K562 (cell line): Measurements from ENCODE around the gene PLCD4. TPM values are rescaled to one million over a fixed set of nuclear protein-coding genes. Genes with fewer than 3 reads are reported as not detected.

Source experiments
- ATF3 ChIP-seq, 2 experiments: fragments of 450-650 bp in 1 of 2; sonication (generic) in 1 of 2; formaldehyde crosslinking in 1 of 2; IDR thresholded peaks in 1 of 2; conservative IDR thresholded peaks in 1 of 2; 2 replicates each; pipeline versions ENCODE4 v1.6.1 to v1.8.1; 2016 to 2023; ENCODE audit warnings: mild to moderate bottlenecking in 2 of 2, moderate library complexity in 2 of 2, inconsistent platforms in 1 of 2, missing genetic modification reagents in 1 of 2
- FOXK2 ChIP-seq, 2 experiments: fragments of 450-650 bp; IDR thresholded peaks in 1 of 2; conservative IDR thresholded peaks in 1 of 2; 2 replicates each; pipeline ENCODE4 v1.6.1; 2016; ENCODE audit warnings: low read depth in 2 of 2, mild to moderate bottlenecking in 1 of 2
- HDAC1 ChIP-seq, 2 experiments: fragments of 450-650 bp; IDR thresholded peaks; 2 replicates each; pipeline ENCODE4 v1.6.1; 2016 to 2017; ENCODE audit warnings: inconsistent platforms in 1 of 2, mild to moderate bottlenecking in 1 of 2, moderate library complexity in 1 of 2
- HNRNPUL1 ChIP-seq: fragments of 200-400 bp; formaldehyde crosslinking; IDR thresholded peaks from 2 replicates; pipeline ENCODE4 v1.6.1; 2017; ENCODE audit warnings: low read length
- KLF10 ChIP-seq: fragments of 250-450 bp; sonication (Bioruptor Pico); IDR thresholded peaks from 2 replicates; pipeline ENCODE4 v1.6.1; 2021; ENCODE audit warnings: matching md5 sums
- MBD2 ChIP-seq: sonication (generic); IDR thresholded peaks from 2 replicates; pipeline ENCODE4 v1.6.1; 2016; ENCODE audit warnings: low read depth, borderline replicate concordance
- MLLT1 ChIP-seq, 2 experiments: fragments of 450-650 bp; IDR thresholded peaks; 2 replicates each; pipeline ENCODE4 v1.6.1; 2016
- MLX ChIP-seq, 2 experiments: fragments of 450-650 bp in 1 of 2; sonication (generic) in 1 of 2; formaldehyde crosslinking; conservative IDR thresholded peaks; 2 replicates each; pipeline versions ENCODE4 v1.4.0 to v1.8.1; 2020 to 2022; ENCODE audit warnings: mild to moderate bottlenecking in 1 of 2, missing genetic modification reagents in 1 of 2
- TCF3 ChIP-seq: sonication (generic); formaldehyde crosslinking; IDR thresholded peaks from 2 replicates; pipeline ENCODE4 v1.4.0; 2020; ENCODE audit warnings: mild to moderate bottlenecking, missing genetic modification reagents
- ZBTB40 ChIP-seq, 2 experiments: fragments of 450-650 bp in 1 of 2; sonication (generic) in 1 of 2; formaldehyde crosslinking in 1 of 2; IDR thresholded peaks; 2 replicates each; pipeline versions ENCODE4 v1.7.1 to v1.9.0; 2016 to 2022; ENCODE audit warnings: inconsistent platforms in 1 of 2, mild to moderate bottlenecking in 1 of 2, missing genetic modification reagents in 1 of 2
- ZNF586 ChIP-seq: fragments of 450-650 bp; formaldehyde crosslinking; conservative IDR thresholded peaks from 2 replicates; pipeline ENCODE4 v1.4.0; 2020; ENCODE audit warnings: mild to moderate bottlenecking, moderate library complexity
- ZNF699 ChIP-seq: fragments of 250-450 bp; sonication (Bioruptor Pico); IDR thresholded peaks from 2 replicates; pipeline ENCODE4 v1.8.0; 2021; ENCODE audit warnings: mild to moderate bottlenecking, moderate library complexity; ENCODE audit not compliant: insufficient replicate concordance
- polyA plus RNA-seq, 8 experiments: library from polyadenylated mRNA; depleted of rRNA in 4 of 8; stranded (reverse) in 5 of 8; unstranded in 3 of 8; fragments of >200 nt; fragmentation: Nextera tagmentation in 2 of 8; fragmentation: Illumina TruSeq in 1 of 8; extraction: Ambion mirVana in 2 of 8; extraction: Trizol in 1 of 8; gene quantifications; 2 replicates each; pipeline versions ENCODE4 v1.2.1 to v1.2.3, GENCODE V29; 2011 to 2014; ENCODE audit warnings: inconsistent platforms in 1 of 8, missing spikeins in 1 of 8
- total RNA-seq, 7 experiments: library from RNA; depleted of rRNA in 6 of 7; stranded (reverse); fragments of >200 nt in 6 of 7; fragmentation: Illumina TruSeq in 2 of 7; extraction: Trizol in 2 of 7; gene quantifications; 2 replicates each; pipeline versions ENCODE4 v1.2.1 to v1.2.3, GENCODE V29; 2011 to 2021; ENCODE audit warnings: low replicate concordance in 1 of 7
- TF ChIP-seq, protein P1 (sequence below): sonication (generic); formaldehyde crosslinking; IDR thresholded peaks from 2 replicates; pipeline ENCODE4 v1.8.1; 2022; ENCODE audit warnings: missing genetic modification reagents

Gene PLCD4
- total and polyA plus RNA-seq, 9 of the 15 experiments (the other 6 are each of a cell fraction or from before 2014, with no cell fraction given): 0.13 to 0.38 TPM; not detected in 7

GRCh38 chr2:218679119-218679518 is 71.4 kb downstream of the PLCD4 start (continued):
- TF ChIP-seq MLLT1 (IDR thresholded peaks at IDR 0.05): no peak
- TF ChIP-seq, protein P1, sequence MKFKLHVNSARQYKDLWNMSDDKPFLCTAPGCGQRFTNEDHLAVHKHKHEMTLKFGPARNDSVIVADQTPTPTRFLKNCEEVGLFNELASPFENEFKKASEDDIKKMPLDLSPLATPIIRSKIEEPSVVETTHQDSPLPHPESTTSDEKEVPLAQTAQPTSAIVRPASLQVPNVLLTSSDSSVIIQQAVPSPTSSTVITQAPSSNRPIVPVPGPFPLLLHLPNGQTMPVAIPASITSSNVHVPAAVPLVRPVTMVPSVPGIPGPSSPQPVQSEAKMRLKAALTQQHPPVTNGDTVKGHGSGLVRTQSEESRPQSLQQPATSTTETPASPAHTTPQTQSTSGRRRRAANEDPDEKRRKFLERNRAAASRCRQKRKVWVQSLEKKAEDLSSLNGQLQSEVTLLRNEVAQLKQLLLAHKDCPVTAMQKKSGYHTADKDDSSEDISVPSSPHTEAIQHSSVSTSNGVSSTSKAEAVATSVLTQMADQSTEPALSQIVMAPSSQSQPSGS (CRISPR knock-in tag): no peak
- no peak for TF ChIP-seq HDAC1 (IDR thresholded peaks at IDR 0.05)
- TF ChIP-seq MBD2: no peak
- TF ChIP-seq HNRNPUL1: no peak
- TF ChIP-seq KLF10 (CRISPR knock-in tag): no peak
- TF ChIP-seq TCF3 (CRISPR knock-in tag): no peak
- no peak for TF ChIP-seq FOXK2 (conservative IDR thresholded peaks at IDR 0.05 in 1 of 2, IDR thresholded peaks at IDR 0.05 in 1 of 2; ENCODE audit: low read depth in 2 of 2)
- TF ChIP-seq ZBTB40 (IDR thresholded peaks at IDR 0.05): peak; percentile 55; the same call in 1 of the 2 replicates
- no peak for TF ChIP-seq ZBTB40 (CRISPR knock-in tag; IDR thresholded peaks at IDR 0.05)
- TF ChIP-seq ZNF699: no peak
- no peak for TF ChIP-seq ZNF586 (CRISPR knock-in tag)
- TF ChIP-seq ATF3 (IDR thresholded peaks at IDR 0.05): peak; percentile 90
- TF ChIP-seq ATF3 (CRISPR knock-in tag; conservative IDR thresholded peaks at IDR 0.05): no peak
- TF ChIP-seq MLX (CRISPR knock-in tag; conservative IDR thresholded peaks at IDR 0.05): no peak
